T47D (cell line): ENCODE measurements around the gene CNOT2.

ENCODE experiments used
- DNase-seq, 2 experiments: peaks; one replicate each; pipeline versions ENCODE4 v3.0.0 to v3.0.0-alpha.2; 2011 to 2012; ENCODE audit warnings: low read depth in 1 of 2, low spot score in 1 of 2
- JUND ChIP-seq: IDR thresholded peaks from 2 replicates; pipeline ENCODE4 v1.6.1; 2012; ENCODE audit warnings: low read depth
- in situ Hi-C: cut with HindIII; loops from 2 replicates; pipeline ENCODE4 v1.10.0; 2016; ENCODE audit warnings: low sequenced_read_pairs, low pct_unique_long_range_greater_than_20kb

CNOT2 gene

GRCh38 chr12:70242695-70243509, at the start of gene CNOT2:
TSS of gene CNOT2 (plus strand) at chr12:70243433. CDS start at chr12:70278227, 34,794 bp downstream.
- TF ChIP-seq JUND: no peak
- in situ Hi-C loops: no loop called here
- DNase-seq: peak; percentile 65 to 95

- no peak for TF ChIP-seq JUND
- in situ Hi-C loops: no loop called here
- DNase-seq: no peak
Observed at GRCh38 chr12:70194076-70194475, 49.2 kb upstream of the CNOT2 start.

GRCh38 chr12:70196811-70197281, 46.4 kb upstream of the CNOT2 start:
- no peak for TF ChIP-seq JUND
- no peak for DNase-seq
- in situ Hi-C loops: no loop called here

- no peak for TF ChIP-seq JUND
Observed at GRCh38 chr12:70197345-70197744, 45.9 kb upstream of the CNOT2 start.

GRCh38 chr12:70213707-70214106, 29.5 kb upstream of the CNOT2 start:
- in situ Hi-C loops: no loop called here
- TF ChIP-seq JUND: no peak
- no peak for DNase-seq

More at GRCh38 chr12:70197345-70197744, 45.9 kb upstream of the CNOT2 start:
- in situ Hi-C loops: no loop called here
- DNase-seq: no peak

GRCh38 chr12:70214972-70215617, 28.1 kb upstream of the CNOT2 start:
- in situ Hi-C loops: no loop called here
- DNase-seq: no peak
- no peak for TF ChIP-seq JUND

- no peak for TF ChIP-seq JUND
- DNase-seq: no peak
- in situ Hi-C loops: no loop called here
Observed at GRCh38 chr12:70217416-70217815, 25.8 kb upstream of the CNOT2 start.

- TF ChIP-seq JUND: no peak
- in situ Hi-C loops: no loop called here
- DNase-seq: no peak
Observed at GRCh38 chr12:70221626-70222025, 21.6 kb upstream of the CNOT2 start.

- TF ChIP-seq JUND: no peak
- DNase-seq: no peak
- in situ Hi-C loops: no loop called here
Observed at GRCh38 chr12:70227911-70228310, 15.3 kb upstream of the CNOT2 start.

- no peak for DNase-seq
- in situ Hi-C loops: no loop called here
- no peak for TF ChIP-seq JUND
Observed at GRCh38 chr12:70230934-70231606, 12.2 kb upstream of the CNOT2 start.

- no peak for DNase-seq
- in situ Hi-C loops: no loop called here
- TF ChIP-seq JUND: no peak
Observed at GRCh38 chr12:70236990-70237389, 6.2 kb upstream of the CNOT2 start.

- DNase-seq: no peak
- in situ Hi-C loops: no loop called here
- no peak for TF ChIP-seq JUND
Observed at GRCh38 chr12:70240673-70241072, 2.6 kb upstream of the CNOT2 start.

- no peak for DNase-seq
- no peak for TF ChIP-seq JUND
- in situ Hi-C loops: no loop called here
Observed at GRCh38 chr12:70241845-70242244, 1.4 kb upstream of the CNOT2 start.
